A172 (cell line): Measurements from ENCODE around the gene MCM3AP. TPM values are rescaled to one million over a fixed set of nuclear protein-coding genes. Genes with fewer than 3 reads are reported as not detected.
A peak's percentile ranks its signal among the peaks of the same experiment; 100 is the strongest.
"Not testable (repeated sequence)": the region's sequence is repeated elsewhere in the genome, so short reads cannot be mapped to it uniquely, and the experiment has no call there.

Experiments used
- DNase-seq: peaks from one replicate; pipeline ENCODE4 v3.0.0-alpha.2; 2015; ENCODE audit warnings: low spot score
- total RNA-seq: library from RNA; depleted of rRNA; stranded (reverse); fragments of >200 nt; shearing (Covaris generic); gene quantifications from 2 replicates; pipeline ENCODE4 v1.2.3, GENCODE V29; 2014

Gene MCM3AP
- total RNA-seq, 1 experiment from 2014 or later, result 61.7 TPM

DNA sequence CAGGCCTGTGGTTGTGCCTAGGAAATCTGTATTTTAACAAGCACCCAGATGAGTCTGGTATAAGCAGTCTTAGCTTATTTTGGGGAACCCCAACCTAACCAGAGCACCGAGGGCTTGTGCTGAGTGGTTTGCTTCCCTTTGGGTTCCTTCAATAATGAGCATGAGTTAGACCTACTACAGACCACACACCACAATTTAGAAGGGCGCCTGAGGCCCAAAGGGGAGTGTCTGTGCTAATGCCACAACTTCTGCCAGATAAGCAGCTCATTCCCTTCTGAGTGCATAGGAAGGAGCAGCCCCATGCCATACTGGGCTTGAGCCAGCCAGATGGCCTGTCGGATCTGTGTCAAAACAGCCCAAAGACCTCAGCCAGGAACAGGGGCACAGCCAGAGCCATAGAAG, 41.5 kb downstream of the MCM3AP start:
- no peak for DNase-seq

DNA sequence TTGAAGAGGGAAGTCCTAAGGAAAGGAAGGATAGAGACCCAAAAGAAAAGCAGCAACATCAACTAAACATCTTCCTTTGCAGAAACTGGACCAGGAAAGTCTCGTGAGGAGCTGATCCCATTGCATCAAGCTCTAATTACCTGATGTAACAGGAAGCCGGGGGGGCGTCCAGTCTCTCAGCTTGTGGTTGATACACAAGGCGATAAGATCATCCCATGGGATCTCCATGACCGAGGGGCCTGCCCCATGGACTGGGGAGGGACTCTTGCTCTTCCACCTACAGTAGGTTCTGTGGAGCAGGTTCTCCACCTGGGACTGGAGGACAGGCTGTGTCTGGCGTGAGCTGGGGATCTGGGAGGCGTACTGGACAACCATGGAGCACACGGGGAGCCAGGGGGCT, 42.1 kb downstream of the MCM3AP start:
- DNase-seq, result no peak

DNA sequence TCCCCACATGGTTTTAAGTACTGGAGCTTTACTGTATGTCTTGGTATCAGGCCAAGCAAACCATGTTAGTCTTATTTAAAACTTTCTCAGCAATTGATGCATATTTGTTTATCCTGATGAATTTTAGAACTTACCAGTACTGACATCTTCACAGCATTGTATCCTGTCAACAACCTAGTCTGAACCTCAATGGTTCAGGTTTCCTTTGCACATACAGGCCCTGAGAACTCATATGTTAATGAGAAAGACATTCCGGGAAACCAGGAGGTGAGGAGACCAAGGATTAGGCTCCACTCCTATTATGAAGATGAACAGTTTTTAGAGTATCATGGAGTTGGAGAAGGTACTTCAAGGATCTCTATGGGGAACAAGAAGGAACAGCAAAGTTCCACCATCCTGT, 43.8 kb downstream of the MCM3AP start:
- DNase-seq, result not testable (repeated sequence)

DNA sequence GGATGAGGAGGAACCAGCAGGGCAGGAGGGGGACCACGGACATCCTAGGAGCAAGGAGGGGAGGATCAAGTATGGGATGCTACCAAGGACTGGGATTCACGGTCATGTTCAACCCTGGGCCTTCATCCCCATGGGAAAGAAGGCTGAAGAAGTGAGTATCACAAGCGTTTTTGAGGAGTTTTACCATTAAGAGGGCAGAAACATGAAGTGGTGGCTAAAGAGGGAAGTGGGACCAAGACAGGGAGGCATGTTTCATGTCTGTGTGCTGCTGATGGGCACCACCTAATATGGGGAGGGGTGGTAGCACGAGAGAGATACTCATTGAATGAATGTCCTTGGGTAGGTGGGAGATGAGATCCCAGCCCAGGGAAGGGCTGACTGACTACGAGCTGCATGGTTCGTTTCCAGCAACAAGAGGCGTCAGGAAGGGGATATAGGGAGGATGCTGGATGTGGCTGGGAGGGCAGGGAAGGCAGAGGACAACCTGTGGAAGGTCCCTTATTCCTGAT, 45.5 kb downstream of the MCM3AP start:
- DNase-seq, result no peak

GRCh38 chr21:46237474-46237873, 47.9 kb downstream of the MCM3AP start:
- no peak for DNase-seq

GRCh38 chr21:46234436-46234950, 50.9 kb downstream of the MCM3AP start:
- no peak for DNase-seq

GRCh38 chr21:46229923-46230260, 55.5 kb downstream of the MCM3AP start:
- no peak for DNase-seq

GRCh38 chr21:46229133-46229922, 56.1 kb downstream of the MCM3AP start:
- DNase-seq, result no peak

- peak; percentile 91 for DNase-seq
Measured at GRCh38 chr21:46228345-46229051, 56.9 kb downstream of the MCM3AP start, which contains the start of gene LSS. Gene LSS, minus strand, starts transcription at chr21:46228774. Its CDS starts 29 bp downstream, at chr21:46228745.

DNA sequence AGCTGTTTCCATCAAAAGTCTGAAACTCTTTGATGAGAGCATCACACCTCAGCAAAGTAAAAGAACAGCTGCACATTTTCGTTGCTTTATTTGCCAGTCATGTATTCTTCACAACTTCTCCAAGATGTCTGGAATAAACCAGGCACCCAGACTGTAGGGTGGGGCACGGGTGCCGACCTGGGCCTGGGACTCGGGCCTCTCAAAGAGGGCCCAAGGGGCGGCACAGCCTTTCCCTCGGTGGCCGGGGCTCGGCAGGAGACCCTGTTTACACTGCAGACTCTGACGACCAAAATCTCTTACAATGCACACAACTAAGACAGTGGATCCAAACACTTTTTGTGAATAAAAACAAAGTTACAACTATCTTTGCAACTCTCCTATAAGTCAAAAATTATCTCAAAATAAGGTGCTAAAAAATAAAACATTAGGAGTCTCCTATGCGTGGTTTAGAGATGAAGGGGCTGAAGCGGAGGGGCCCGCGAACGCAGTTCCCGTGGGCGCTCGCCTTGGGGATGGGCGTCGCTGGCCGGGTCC, 57.5 kb downstream of the MCM3AP start:
- DNase-seq, result no peak

DNA sequence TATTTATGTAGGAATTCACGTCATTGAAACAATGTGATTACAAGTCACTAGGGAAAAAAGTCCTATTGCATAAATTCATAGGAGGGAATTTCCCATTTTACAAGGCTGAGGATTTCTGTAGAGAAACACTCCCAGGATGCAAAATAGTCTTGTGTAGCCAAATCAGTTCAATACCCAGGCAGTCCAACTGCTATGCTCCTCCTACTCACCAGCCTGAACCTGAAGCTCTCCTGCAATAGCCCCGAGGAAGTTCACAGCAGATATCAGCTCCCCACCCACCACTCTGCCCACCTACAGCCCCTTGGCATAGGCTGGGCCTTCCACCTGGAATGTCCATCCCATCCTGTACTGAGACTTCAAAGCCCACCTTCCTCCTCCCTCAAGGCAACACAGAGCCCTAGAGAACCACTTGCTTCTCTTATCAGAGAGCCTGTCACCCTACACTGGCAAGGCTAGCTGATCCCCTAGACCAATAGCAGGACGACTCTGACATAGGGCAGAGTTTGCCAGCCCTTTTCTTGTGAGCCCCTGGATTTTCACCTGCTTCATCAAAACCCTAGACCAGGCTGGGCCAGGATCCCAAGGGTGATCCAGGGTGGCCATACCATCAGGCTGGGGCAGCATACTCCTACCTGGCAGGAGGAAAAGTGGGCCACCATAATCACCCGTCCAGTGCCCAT, 58.4 kb downstream of the MCM3AP start:
- no peak for DNase-seq

DNA sequence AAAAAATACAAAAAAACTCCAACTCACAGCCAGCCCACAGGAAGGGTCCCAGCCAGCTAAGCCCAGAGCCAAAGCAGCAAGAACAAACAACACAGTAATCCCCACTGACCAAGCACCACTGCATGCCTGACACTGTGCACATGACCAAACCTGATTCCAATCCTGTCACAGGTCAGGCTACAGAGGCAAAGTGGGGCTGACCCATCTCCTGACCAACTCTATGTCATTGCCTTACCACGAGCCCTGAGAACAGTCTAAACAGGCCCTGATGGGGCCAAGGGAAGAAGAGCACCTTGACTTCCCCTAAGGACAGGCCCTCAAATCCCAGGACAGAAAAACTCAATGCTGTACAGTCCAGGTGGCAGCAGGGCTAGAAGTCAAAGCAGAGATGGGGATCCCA, 59.3 kb downstream of the MCM3AP start:
- DNase-seq, result no peak

DNA sequence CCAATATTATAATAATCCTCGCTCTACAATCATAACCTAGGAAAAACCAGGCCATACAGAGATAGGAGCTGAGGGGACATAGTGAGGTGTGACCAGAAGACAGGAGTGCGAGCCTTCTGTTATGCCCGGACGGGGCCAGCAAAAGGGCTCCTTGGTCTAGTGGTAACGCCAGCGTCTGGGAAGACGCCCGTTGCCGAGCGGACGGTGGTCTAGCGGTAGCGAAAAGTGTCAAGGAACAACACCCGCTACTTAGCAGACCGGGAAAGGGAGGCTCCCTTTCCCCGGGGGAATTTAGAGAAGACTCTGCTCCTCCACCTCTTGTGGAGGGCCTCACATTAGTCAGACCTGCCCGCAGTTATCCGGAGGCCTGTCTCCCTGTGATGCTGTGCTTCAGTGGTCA, 61.8 kb downstream of the MCM3AP start:
- DNase-seq, result not testable (repeated sequence)

GRCh38 chr21:46223217-46223616, 62.2 kb downstream of the MCM3AP start:
- no peak for DNase-seq

DNA sequence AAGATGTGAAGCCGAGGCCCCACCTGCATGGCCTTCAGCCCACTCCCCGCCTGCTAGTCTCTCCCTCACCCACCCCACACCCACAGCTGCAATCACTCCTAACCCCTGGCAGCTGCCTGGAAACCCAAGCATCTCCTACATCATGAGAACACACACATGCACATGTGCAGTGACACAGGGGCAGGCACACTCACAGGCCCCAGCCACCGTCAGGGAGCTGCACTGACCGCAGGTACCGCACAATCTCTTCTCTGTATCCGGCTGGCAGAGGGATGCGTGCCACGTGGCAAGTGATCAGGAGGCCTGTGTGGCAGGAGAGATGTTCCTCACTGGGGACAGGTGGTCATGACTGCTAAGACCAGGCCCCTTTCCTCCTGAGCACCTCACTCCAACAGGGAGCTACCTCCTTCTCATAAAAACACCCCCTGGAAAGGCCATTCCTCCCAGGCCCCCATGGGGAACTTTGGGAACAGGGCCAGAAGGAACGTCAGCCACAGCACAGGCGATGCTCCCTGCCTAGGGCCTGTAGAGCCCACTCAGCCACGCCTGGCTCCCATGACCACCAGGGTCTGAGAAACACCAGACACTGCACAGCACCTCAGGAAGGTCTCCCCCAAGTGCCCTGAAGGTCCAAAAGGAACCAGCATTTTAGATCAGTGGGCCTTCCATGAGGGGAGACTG, 62.8 kb downstream of the MCM3AP start:
- no peak for DNase-seq

DNA sequence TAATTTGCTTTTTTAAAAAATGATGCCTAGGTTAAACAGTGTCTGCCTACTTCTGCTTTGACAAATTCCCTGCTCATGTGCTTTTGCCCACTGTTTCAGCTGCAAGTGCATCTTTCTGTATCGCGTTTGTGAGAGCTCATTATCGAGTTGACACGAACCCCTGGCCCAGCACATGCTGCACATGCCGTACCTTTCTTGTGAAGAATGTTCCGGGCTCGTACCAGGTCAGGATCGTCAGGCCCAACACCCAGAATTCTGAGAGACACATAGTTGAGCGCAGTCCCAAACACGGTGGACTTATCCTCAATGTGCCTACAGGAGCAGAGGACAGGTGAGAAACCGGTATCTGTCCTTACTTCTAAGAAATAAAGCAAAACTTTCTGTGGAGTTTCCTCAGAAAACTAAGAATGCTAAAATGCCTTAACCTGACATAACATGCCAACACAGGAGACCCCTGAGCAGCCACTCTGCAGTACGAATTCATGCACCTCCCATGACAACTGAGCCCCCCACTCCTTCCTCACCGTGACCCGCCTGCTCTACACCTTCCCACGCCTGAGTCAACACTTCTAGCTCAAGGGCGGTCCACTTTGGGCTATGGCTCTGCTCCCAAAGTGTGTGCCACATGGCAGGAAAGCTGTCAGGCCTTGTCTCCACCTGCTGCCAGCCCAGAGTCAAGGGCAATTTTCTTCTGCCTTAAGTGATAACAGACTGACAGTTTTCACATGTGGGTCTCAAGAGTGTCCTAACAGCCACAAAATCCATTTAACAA, 63.6 kb downstream of the MCM3AP start:
- no peak for DNase-seq

DNA sequence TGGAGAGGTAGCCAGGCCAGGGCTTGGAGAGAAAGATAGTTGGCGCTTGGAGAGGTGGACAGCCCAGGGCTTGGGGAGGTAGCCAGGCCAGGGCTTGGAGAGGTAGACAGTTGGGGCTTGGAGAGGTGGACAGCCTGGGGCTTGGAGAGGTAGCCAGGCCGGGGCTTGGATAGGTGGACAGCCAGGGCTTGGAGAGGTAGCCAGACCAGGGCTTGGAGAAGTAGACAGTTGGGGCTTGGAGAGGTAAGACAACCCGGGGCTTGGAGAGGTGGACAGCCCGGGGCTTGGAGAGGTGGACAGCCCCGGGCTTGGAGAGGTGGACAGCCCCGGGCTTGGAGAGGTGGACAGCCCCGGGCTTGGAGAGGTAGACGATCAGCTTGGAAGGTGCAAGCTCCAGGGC, 64.6 kb downstream of the MCM3AP start:
- DNase-seq, result no peak

GRCh38 chr21:46220275-46220810, 65.1 kb downstream of the MCM3AP start:
- DNase-seq, result no peak

DNA sequence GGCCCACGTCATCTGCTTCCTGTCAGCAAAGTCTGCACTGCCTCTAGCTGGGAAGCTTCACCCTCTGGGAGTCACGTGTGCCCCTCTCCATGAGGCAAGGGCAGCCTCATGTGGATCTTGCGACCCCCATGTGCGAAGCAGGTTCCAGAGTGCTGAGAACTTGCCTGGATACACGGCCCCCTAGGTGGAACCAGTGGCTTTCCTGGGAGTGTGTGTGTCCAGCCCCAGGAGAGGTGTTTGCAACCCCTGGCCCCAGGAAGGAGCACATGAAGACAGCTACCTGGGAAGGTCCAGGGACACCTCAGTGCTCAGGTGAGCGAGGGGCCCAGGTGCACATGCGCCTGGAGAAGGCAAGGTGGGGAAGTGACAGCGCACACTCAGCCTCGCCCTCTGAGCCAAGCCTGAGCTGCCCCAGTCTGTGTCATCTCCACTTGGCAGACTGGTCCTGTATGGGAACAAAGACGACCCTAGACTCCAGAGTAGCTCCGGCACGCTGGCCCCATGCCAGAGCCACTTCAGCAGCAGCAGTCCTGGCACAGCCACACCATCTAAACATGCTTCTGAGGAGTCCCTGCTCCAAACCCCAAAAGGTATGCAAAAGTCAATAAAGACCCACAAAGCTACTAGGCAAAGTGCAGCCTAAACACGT, 65.7 kb downstream of the MCM3AP start:
- no peak for DNase-seq
